CD4-positive, alpha-beta T cell treated with Interleukin-1 beta for 1 hour (primary cell): ENCODE results near the gene PCK1.

Source experiments
- DNase-seq, 2 donors: peaks; one replicate each; pipeline ENCODE4 v3.0.0-alpha.2; 2020 to 2022

The PCK1 gene

DNA sequence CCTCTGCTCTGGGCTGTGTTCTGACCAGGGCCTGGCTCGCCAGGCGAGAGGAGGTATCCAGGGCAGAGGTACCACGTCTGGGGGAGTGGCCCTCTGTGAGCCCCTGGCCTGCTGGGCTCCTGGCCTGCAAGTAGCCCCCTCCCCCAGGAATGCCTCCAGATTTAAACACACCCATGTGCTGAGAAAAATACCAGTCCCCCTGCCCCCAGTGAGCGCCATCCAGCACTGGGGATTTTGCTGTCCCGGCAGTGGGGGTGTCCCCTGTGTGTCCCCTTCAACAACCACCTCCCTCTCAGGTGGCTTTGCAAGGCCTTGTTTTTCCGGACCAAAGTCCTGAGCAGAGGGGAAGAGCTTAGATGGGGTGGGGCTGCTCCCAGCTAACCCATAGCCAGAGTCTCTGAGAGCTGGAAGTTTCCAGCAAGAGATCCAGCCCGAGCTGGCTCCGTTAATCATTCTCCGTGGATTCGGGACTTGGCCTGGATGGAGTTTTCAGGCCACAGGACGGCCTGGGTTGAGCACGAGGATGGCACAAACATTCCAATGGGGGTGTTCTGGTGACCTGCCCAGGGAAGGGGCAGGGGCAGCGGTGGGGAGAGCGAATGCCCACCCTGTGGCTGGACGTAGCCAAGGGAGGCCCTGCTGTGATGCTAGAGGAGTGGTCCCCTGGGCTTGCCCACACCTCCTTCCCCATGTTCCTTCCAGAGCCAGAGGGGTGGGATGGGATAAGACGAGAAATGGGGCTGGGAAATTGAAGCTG lies 29.0 kb downstream of the PCK1 start:
- DNase-seq, result no peak

DNA sequence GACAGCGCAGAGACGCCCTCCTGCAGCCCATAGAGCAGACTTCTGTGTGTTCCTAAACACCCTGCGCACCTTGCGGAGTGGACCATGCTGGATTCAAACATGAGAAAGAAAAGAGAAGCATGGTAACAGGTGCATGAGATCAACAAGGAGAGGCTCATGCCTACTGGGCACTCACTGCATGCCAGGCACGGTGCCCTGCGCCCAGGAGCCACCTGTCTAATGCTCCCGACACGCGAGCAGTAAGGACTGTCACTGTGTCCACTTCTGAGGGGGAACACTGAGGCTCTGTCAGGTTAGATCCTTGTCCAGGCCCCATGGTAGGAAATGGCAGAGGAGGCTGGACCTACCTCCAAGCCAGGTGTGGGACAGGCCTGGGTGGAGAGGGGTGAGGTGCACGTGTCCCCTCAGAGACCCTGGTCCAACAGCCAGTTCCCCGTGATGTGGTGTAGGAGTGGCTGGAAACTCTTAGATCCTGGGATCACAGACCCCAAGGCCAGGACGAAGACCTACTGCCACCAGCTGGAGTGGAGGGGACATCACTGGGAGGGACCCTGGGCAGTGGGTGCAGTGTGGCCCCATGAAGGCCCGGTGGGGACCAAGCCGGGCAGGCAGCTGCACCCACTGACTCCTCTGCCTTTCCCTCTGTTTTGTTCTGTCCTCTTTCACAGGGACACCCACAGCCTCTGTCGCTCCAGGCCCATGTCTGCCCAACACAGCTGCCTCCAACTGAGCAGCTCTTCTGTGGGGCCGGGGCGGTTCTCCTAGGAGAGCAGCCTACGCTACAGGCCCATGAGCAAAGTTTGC lies 29.8 kb downstream of the PCK1 start:
- no peak for DNase-seq

DNA sequence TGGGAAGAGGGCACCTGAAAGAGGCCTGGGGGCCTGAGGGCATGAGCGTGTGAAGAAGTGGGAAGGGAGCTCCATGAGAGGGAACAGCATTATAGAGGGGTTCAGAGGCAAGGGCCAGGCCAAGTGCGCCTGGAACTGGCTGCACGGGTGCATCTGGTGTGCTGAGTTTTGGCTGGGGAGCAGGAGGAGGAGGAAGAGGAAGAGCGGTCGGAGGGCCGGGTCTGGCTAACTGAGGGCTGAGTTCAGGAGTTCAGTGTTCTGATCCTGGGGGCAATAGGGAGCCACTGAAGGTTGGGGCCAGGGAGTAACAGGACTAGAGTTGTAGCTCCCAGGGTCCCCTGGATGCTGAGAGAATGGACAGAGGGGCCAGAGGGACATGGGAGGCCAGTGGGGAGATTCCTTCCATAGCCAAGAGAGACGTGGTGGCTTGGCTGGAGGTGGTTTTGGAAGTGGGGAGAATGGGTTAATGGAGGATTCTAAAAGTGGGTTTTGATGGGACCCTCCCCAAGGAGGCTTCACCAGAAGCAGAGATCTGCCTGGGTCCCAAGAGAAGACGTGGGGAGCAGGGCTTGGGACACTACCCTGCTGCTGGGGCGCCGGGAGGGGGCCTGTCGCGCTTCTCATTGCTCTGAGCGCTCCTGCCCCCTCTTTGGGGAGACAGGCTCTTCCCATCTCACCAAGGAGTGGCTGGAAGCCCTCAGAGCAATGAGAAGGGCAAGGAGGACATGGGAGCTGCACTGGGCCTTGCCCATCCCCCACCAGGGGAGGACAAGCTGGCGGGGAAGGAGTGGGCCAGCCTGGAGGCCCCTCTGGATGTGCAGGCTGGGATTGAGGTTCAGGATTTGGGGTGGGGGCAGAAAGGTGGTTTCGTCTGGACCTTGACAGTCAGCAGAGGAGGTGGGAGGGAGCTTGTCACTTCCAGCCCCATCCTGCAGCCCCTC lies 30.6 kb downstream of the PCK1 start:
- no peak for DNase-seq

DNA sequence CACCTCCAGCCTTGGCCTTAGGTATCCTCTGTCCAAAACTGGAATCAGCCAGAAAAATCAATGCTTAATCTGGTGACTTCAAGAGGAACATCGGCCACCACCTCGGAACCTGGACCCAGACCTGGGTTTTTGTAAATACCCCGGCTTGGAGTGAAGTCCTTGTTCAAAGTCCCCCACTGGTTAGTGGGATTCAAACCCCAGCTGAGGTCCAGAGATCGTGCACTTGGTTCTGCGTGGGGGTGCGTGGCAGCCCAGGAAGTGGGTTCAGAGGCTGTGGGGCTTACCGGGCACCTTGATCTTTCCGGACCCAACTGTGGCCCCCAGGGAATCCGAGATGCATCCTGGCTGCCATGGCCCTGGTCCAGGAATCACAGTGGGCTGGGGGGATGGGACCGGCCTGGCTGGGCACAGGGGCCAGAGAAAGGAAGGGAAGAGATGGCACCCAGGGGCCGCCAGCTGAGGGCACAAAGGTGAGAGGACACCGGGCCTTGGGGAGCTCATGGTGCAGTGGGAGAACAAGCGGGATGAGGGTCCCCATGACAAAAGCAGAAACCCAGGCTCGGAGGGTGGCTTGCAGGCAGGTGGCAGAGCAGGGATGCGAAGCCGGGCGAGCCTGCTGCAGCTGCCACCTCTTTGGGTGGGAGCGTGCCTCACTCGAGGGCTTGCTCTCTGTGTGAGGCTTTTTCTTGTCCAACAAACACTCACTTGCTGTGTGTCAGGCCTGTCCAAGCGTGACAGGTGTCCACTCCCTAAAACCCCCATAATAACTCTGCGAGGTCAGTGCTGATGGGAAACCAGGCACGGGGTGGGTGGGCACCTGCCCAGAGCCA lies 31.6 kb downstream of the PCK1 start:
- no peak for DNase-seq

DNA sequence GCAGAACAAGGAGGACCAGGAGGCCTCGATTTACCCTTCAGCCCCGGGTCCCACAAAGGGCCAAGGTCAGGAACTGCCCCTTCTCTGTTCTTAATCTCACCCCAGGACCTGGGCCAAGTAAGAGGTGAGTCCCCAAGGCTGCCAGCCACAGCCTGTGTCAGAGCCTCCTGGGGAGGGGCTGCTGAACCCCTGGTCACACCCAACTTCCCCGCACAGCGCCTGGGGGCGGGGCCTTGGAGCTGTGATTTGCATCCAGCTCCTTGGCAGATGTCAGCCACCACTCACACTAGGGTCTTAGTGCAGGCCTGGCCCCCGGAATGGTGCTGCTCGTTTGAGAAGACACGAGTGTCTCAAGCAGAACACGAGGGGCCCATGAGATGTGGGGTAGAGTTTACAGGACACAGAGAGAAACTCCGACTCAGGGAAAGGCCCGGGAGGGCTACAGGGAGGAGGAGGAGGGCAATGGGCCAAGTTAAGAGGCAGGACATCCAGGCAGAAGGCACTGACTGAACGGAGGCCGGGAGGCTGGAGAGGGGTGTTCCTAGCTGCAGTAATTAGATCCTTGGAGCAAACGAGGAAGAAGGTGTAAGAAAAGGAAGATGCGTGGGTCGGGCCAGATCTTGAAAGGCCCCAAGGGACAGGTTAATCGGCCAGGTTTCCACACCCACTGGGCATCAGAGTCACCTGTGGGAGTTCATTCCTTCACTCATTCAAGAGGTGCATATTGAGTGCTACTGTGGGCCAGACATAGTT lies 32.4 kb downstream of the PCK1 start:
- DNase-seq, result no peak

DNA sequence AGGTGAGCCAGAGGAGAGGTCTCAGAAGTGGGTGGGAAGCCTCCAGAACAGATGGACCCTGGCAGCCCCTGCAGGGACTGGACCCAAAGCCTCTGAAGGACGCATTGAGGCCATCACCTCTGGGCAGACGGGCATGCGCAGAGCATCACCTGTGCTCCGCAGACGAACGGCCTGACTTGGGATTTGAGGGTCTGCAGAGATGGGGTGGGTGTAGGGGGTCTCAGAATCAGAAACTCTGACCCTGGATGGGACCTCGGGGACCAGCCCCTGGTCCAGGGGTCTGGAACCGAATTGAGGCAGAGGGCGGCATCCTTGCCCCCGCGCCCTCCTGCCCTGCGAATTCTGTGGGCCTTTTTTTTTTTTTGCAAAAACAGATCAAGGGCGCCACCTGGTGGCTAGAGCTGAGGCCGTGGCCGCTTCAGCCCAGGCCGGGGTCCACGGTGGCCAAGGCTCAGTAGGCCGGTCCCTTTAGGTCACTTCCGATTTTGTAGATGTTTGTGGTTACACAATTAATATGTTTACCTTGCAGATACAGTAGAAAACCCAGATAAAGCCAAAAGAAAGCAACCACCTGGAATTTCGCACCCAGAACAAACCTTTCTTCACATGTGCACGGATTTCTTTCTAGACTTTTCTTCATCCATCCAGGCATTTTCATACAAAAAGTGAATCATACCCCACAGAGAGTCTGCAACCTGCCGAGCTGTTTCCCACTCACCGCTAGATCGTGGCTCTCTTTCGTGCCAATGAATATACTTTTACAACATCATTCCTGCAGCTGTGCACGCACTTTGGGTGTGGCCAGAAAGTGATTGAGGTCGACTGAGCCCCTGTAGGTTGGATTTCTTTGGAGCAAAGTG lies 33.4 kb downstream of the PCK1 start:
- peak; percentile 39 to 48 for DNase-seq

DNA sequence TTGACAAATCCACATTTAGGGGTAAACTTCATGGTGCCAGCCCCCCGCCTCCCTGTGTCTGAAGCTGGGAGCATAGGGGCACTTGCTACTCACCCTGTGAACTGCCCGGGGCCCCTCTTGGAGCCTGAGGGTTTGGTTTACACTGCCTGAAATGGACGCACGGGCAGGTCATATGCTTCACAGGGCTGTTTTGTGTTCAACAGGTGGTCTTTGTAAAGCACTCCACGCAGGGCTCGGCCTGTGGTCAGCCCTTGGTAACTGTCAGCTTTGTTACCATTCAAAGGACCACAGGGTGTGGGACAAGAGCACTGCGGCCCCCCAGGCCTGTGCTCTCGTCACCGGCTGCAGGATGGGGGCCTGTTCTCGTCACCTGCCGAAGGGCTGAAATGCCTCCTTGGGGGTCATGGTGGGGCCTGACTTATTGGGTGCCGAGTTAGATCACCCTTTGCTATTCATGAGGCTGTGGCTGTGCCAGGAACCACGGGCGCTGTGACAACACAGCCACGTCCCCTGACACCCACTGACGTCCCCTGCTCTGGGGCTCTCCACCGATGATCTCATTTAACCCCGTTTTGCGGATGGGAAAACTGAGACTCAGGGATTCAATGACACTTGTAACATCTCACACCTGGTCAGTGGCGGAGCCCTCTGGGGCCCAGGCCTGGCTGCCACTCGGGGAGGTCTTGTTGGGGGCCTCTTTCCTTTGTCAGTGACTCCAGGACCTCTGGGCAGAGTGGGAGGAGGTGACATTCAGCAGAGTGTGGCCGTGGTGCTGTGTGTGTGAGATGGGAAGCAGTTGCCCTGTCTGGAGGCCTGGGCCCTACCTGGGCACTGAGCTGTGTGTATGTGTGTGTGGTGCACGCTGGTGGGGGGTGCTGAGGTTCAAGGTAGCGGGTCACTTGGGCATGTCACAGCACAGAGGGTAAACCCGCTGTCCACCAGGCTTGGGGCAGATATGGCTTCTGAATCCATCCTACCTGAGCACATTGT lies 34.4 kb downstream of the PCK1 start:
- no peak for DNase-seq

DNA sequence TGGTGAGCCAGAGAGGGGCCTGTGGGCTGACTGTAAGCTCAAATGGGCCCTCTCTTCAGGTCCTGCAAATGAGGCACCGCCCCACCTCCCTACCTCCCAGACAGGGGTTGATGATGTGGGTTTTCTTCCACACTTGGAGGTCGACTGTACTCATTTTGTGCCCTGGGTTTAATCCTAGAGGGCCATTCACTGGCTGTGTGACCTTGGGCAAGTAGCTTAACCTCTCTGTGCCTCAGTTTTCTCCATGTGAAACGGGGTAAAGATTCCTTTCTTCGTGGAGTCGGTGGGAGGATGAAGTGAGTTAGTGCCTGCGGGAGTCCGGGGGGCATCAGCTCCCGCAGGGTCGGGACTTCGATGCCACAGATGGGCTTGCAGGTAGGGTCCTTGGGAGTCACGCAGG lies 35.4 kb downstream of the PCK1 start:
- no peak for DNase-seq

DNA sequence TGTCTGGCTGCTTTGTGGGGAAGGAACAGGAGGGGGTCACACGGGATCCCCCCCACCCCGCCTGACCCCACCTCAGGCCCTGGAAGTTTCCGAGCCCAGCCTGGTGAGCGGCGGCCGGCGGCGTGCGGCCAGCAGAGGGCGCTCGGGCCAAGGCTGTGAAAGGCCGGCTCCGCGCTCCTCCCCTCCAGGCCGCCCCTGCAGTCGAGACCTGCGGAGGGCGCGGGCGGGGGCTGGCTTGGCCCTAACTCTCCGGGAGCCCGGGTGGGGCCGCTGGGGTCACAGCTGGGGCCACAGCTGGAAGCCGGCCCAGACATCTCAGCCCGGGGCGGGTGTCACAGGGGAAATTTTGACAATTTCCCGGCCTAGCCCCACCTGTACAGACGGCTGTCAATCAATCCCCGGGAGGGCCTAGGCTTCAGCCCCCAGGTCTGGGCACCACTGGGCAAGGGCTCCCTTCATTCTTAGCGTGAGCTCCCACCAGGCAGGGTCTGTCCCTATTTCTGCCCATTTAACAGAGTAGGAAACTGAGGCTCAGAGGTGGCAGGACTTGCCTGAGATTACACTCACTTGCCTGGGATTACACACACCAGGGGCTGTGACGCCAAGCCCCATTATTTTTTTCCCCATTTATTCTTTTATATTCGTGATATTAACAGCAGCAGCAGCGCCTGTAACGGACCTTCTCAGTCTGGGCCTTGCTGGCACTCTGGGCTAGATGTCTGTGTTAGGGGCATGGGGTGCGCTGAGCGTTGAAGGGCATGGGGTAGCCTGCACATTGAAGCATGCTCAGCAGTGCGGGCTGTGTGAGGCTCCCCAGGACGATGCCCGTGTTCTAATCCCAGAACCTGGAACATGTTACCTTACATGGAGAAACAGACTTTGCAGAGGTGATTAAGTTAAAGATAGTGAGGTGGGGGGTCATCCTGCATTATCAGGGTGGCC lies 36.4 kb downstream of the PCK1 start:
- DNase-seq, result peak; percentile 73 to 76

DNA sequence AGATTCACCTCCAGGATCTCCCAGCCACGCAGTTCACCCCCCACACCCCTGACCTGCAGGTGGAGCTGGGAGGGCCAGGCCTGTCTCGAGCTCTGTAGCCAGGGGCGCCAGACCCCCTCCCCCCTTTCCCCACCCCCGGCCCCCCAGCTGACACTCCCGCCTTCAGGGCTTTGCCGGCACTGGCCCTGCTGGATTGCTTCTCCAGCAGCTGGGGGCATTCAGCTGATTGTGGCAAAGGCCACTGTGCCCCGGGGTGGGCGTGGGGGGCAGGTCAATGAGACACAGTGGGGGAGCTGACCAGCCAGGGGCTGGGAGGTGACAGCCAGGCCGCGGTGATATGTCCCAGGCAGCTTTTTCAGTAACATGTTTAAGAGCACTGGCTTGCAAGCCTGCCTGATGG lies 37.1 kb downstream of the PCK1 start:
- DNase-seq, result no peak

DNA sequence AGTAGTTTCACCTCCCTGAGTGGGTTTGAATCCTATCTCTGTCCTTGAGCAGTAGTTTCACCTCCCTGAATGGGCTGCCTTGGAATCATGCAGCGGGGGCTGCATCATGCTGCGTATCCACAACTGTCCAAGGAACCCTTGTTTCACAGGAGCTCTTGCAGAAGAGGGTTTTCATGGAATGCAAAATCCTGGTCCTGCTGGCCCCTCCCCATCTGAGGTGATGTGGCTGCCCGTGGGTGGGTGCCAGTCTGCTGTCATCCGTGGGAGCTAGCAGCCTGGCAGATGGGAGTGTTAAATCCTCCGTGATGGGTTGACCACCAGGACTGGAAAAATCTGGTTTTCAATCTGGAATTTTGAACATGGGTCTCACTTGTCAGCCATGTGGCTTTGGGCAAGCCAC lies 37.6 kb downstream of the PCK1 start:
- no peak for DNase-seq

DNA sequence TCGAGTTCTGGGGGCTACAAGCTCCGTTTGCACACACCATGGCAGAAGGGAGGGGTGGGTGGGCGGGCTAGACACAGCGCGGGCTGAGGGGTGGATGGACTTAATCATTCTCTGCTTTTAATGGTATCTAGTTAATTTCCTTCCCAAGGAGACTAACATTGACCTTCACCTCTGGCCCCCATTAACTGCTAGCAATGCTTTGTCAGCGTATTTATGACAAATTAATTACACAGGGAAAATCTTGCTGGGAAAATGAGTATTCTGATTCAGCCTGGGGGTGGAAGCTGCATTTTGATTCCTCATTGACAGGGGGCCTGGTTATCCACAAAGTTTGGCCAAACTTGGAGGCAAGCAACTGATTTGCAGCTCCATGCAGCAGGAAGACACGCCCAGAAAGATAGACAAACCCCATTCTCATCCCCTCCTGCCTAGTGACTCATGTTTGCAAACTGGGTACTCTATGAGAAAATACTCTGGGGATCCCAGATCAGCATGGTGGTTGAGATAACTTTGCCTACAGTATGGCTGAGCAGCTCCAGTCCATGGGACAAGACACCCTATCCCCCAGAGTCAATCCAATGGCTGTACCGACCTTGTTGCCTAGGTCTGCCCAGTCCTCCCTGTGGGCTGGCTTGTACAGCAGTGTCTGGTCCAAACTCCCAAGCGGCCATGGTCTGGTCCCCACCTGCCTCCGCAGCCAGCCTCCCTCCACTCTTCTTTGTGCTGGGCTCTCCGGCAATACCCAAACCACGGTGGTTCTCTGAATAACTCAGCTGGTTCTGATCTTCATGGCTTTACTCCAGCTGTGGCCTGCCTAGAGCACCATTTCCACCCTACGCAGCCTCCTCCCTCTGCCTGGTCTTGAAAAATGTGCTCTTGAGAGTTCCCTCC lies 39.7 kb downstream of the PCK1 start:
- DNase-seq, result no peak

DNA sequence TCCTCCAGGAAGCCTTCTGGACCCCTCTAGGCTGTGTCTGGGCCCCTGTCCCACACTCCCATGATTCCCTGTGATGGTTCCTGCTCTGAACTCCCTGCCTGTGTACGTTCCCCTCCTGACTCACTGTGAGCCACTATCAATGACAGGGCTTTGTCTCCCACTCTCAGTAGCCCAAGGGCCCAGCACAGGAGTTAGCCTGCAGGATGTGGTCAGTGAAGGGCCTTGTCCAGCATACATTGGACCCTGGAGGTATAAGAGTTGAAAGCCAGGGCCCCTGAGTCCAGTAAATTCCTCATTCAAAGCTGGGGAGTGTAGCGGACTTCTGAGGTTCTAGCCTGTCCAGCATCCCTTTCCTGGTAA lies 40.3 kb downstream of the PCK1 start:
- no peak for DNase-seq

DNA sequence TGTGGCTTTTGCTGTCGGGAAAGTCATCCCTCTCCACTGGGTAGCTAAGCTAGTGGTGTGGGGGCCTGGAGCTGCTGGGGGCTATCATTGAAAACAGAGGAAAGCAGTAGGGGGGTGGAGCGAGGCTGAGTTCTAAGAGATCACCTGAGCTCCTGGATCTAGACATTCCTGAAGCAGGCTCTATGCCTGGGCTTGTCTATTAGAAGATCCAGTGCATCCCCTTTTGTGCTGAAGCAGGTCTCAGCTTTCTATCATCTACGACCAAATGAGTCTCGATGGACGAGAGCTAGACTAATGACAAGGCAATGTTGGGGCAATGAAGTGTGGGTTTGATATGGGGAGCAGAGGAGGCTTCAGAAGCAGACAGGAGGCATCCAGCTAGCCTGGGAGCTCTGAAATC lies 40.8 kb downstream of the PCK1 start:
- DNase-seq, result no peak

DNA sequence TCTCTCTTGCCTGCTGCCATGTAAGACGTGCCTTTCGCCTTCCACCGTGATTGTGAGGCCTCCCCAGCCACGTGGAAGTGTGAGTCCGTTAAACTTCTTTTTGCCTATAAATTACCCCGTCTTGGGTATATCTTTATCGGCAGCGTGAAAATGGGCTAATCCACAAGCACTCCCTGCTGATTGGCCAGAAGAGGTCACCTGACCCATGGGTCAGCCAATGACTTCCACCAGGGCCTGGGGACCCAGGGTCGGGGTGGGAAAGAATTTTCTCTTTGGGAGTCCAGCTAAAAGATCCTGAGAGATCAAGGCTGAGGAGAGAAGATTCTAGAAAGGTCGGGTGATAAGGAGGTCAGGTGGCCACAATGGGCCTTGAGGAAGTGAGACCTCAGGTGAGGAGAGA lies 42.2 kb downstream of the PCK1 start:
- no peak for DNase-seq

DNA sequence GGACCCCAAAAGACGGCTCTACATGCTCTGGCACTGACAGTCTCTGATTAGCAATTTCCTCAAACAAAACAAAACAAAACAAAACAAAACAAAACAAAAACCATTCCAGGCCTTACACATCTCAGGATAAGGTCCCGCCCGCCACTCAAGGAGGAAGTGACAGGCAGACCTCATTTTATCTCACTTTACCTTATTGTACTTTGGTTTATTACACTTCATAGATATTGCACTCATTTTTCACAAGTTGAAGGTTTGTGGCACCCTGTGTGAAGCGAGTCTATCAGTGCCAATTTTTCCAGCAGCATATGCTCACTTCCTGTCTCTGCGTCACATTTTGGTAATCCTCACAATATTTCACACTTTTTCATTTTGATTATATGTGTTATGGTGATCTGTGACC lies 44.1 kb downstream of the PCK1 start:
- peak; percentile 27 to 58 for DNase-seq

DNA sequence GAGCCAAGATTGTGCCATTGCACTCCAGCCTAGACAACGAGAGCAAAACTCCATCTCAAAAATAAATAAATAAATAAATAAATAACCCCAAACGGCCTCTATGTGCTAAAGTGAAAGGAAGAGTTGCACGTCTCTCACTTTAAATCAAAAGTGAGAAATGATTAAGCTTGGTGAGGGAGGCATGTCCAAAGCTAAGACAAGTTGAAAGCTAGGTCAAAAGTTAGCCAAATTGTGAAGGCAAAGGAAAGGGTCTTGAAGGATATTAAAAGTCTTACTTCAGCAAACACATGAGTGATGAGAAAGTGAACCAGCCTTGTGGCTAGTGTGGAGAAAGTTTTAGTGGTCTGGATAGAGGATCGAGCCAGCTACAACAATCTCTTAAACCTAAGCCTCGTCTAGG lies 45.0 kb downstream of the PCK1 start:
- DNase-seq, result no peak
